Measurements from ENCODE around the gene TSKS. TPM values are rescaled to one million over a fixed set of nuclear protein-coding genes. Genes with fewer than 3 reads are reported as not detected.
A peak's percentile ranks its signal among the peaks of the same experiment; 100 is the strongest.

Gene TSKS
- total RNA-seq, 4 donors from 2014 or later: 0.32 to 12.7 (median 0.82) TPM; not detected in 1

DNA sequence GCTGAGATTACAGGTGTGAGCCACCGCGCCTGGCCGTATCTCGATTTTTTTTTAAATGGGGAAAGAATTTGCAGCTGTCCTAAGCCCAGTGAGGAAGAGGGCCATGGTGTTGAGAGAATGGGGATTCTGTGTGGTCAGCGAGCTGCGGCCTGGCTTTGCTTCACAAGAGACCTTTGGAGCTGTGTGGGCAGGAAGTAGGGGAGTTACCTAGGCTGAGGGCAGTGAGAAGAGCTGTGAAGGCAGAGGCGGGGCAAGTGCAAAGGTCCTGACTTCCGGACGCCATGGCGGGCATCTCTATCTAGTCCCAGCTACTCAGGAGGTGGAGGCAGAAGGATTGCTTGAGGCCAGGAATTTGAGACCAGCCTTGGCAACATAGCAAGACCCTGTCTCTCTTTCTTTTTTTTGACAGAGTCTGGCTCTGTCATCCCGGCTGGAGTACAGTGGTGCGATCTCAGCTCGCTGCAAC lies 8.6 kb upstream of the TSKS start:
- intact Hi-C loops (cut with DNase I; ENCODE audit: low total_unique reads): no loop called here
- H3K9me3 ChIP-seq: no peaks in the 10 kb centered on the region
- TF ChIP-seq EP300 (IDR thresholded peaks at IDR 0.05; ENCODE audit: low read depth): no peak
- in situ Hi-C loops (cut with MboI; ENCODE audit: low pct_ligation_motif_present in 1 of 4, low pct_unique_long_range_greater_than_20kb in 1 of 4, low sequenced_read_pairs in 3 of 4): no loop called here
- H3K36me3 ChIP-seq: no peaks in the 10 kb centered on the region
- no peak overlapping the region for H3K27ac ChIP-seq
- H3K4me1 ChIP-seq: peaks cover 13 to 26% (median 21%) of the 10 kb centered on the region in 4 donors
- H3K4me3 ChIP-seq: no peak overlapping the region
- WGBS, 2 donors (ENCODE audit: low coverage in 1 of 2): 87 to 97% methylated on average over 6 to 13 of the region's 13 CpGs
- peak; percentile 45 for DNase-seq
- no peaks in the 10 kb centered on the region for H3K27me3 ChIP-seq

DNA sequence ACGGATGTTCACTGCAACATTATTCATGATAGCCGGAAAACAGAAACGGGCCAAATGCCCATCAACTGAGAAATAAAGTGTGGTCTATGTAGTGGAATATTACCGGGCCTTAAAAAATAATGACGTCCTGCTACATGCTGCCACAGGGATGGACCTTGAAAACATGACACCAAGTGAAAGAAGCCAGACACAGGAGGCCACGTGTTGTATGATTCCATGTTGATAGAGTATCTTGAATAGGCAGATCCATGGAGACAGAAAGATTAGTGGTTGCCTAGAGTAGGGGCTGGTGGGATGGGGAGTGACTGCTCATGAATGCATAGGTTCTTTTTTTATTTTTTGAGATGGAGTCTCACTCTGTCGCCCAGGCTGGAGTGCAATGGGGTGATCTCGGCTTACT lies 7.4 kb upstream of the TSKS start:
- Histone ChIP-seq H3K9me3 (no peaks in the 10 kb centered on the region), H3K4me3 (no peak overlapping the region), H3K36me3 (no peaks in the 10 kb centered on the region), H3K27me3 (no peaks in the 10 kb centered on the region), H3K27ac (no peak overlapping the region), H3K4me1 (peaks cover 13 to 32% (median 27%) of the 10 kb centered on the region in 4 donors)
- in situ Hi-C loops (cut with MboI; ENCODE audit: low pct_ligation_motif_present in 1 of 4, low pct_unique_long_range_greater_than_20kb in 1 of 4, low sequenced_read_pairs in 3 of 4): no loop called here
- DNase-seq: no peak
- TF ChIP-seq EP300 (IDR thresholded peaks at IDR 0.05; ENCODE audit: low read depth) (no peak), POLR2A (IDR thresholded peaks at IDR 0.05) (no peak), POLR2AphosphoS5 (IDR thresholded peaks at IDR 0.05) (no peak)
- TF ChIP-seq, protein P1, sequence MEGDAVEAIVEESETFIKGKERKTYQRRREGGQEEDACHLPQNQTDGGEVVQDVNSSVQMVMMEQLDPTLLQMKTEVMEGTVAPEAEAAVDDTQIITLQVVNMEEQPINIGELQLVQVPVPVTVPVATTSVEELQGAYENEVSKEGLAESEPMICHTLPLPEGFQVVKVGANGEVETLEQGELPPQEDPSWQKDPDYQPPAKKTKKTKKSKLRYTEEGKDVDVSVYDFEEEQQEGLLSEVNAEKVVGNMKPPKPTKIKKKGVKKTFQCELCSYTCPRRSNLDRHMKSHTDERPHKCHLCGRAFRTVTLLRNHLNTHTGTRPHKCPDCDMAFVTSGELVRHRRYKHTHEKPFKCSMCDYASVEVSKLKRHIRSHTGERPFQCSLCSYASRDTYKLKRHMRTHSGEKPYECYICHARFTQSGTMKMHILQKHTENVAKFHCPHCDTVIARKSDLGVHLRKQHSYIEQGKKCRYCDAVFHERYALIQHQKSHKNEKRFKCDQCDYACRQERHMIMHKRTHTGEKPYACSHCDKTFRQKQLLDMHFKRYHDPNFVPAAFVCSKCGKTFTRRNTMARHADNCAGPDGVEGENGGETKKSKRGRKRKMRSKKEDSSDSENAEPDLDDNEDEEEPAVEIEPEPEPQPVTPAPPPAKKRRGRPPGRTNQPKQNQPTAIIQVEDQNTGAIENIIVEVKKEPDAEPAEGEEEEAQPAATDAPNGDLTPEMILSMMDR (IDR thresholded peaks at IDR 0.05): no peak
- 89 to 92% methylated on average over 4 to 8 of the region's 8 CpGs for WGBS, 2 donors (ENCODE audit: low coverage in 1 of 2)
- intact Hi-C loops (cut with DNase I; ENCODE audit: low total_unique reads): no loop called here

DNA sequence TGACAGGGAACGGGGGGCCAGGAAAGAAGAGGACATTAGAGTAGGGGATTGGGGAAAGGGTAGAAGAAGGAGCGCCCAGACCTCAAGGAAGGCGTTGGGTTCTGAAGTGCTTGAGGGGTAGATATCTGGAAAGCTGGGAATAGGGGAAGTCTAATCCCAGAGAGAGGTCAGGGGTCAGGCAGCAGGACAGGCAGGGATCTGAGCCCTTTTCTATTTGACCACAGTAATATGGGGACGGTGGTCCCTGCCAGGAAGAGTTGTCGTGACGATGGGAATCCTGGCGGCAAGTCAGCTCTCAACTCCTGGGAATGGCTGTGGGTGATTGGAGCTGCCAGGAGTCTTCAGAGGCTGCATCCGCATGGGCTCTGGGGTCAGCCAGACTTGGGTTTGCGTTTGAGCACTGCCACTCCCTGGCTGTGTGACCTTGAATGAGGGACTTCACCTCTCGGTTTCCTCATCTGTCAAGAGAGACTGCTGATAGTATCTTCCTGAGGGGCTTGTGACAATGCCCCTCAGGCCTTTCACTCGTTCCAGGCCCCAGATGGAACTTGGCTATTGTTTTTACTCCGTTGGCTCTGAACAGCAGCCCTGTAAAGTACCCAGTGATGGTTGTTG lies 5.0 kb upstream of the TSKS start:
- in situ Hi-C loops (cut with MboI; ENCODE audit: low pct_ligation_motif_present in 1 of 4, low pct_unique_long_range_greater_than_20kb in 1 of 4, low sequenced_read_pairs in 3 of 4) (no loop called here), intact Hi-C loops (cut with DNase I; ENCODE audit: low total_unique reads) (loop anchor here (5.0 kb wide), 1 partner anchor 39 kb away; no protein-coding TSS in a partner anchor)
- Histone ChIP-seq H3K4me1 (peaks cover 13 to 31% (median 28%) of the 10 kb centered on the region in 4 donors), H3K27ac (peak overlapping the region in 3 of 4 donors; percentile 85 to 93 (median 85)), H3K36me3 (no peaks in the 10 kb centered on the region), H3K27me3 (no peaks in the 10 kb centered on the region), H3K4me3 (peak overlapping the region; percentile 82 to 98 (median 90)), H3K9me3 (no peaks in the 10 kb centered on the region)
- 65 to 70% methylated on average over 5 to 12 of the region's 12 CpGs for whole genome bisulfite sequencing, 2 donors (ENCODE audit: low coverage in 1 of 2)
- TF ChIP-seq POLR2AphosphoS5 (IDR thresholded peaks at IDR 0.05): no peak
- TF ChIP-seq EP300 (IDR thresholded peaks at IDR 0.05; ENCODE audit: low read depth): no peak
- TF ChIP-seq, protein P1 (IDR thresholded peaks at IDR 0.05): no peak
- no peak for TF ChIP-seq POLR2A (IDR thresholded peaks at IDR 0.05)
- DNase-seq: no peak

DNA sequence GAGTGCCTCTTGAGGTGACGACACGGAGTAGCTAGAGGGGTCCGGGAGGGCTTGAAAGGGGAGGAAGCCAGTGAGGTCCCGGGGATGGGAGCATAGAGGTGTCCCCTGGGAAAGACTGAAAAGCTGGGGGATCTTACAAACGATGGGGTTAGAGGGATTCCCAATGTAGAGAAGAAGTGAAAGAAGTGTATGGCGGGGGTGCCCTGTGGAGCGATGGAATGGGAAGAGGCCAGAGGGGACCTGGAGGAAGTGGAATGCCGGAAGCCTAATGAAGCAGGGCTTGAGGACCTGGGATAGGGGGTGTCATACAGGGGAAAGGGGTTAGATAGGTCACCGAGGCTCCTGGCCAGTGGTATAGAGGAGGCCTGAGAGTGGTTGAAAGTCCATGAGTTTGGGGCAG lies 4.3 kb upstream of the TSKS start:
- Histone ChIP-seq H3K4me1 (peaks cover 13 to 31% (median 24%) of the 10 kb centered on the region in 4 donors), H3K27ac (peak overlapping the region; percentile 85 to 93 (median 88)), H3K36me3 (no peaks in the 10 kb centered on the region), H3K4me3 (peak overlapping the region; percentile 82 to 98 (median 90)), H3K27me3 (no peaks in the 10 kb centered on the region), H3K9me3 (no peaks in the 10 kb centered on the region)
- intact Hi-C loops (cut with DNase I; ENCODE audit: low total_unique reads): loop anchor here (5.0 kb wide), 1 partner anchor 40 kb away; no protein-coding TSS in a partner anchor
- WGBS, 2 donors (ENCODE audit: low coverage in 1 of 2): 0 to 1% methylated on average over 9 of the region's 9 CpGs
- no peak for DNase-seq
- in situ Hi-C loops (cut with MboI; ENCODE audit: low pct_ligation_motif_present in 1 of 4, low pct_unique_long_range_greater_than_20kb in 1 of 4, low sequenced_read_pairs in 3 of 4): no loop called here
- TF ChIP-seq POLR2A (IDR thresholded peaks at IDR 0.05): no peak
- no peak for TF ChIP-seq EP300 (IDR thresholded peaks at IDR 0.05; ENCODE audit: low read depth)
- TF ChIP-seq POLR2AphosphoS5 (IDR thresholded peaks at IDR 0.05): no peak
- TF ChIP-seq, protein P1 (IDR thresholded peaks at IDR 0.05): no peak
